Measurements from ENCODE around the gene TNFRSF21. TPM values are rescaled to one million over a fixed set of nuclear protein-coding genes. Genes with fewer than 3 reads are reported as not detected.

The TNFRSF21 gene
- total RNA-seq, 1 experiment from 2014 or later = 19.3 TPM

- peaks cover 7% of the 10 kb centered on the region for H3K9me3 Mint-ChIP-seq (ENCODE audit: unreplicated experiment)
- H3K27ac Mint-ChIP-seq (ENCODE audit: low read depth, unreplicated experiment) = no peak overlapping the region
- DNase-seq (ENCODE audit: unreplicated experiment) = no peak
- intact Hi-C loops (cut with micrococcal nuclease) = no loop called here
- no peak for TF ChIP-seq CTCF (IDR thresholded peaks at IDR 0.05; ENCODE audit: unreplicated experiment)
- H3K4me1 Mint-ChIP-seq (ENCODE audit: insufficient read depth, unreplicated experiment) = peaks cover 45% of the 10 kb centered on the region
- H3K27me3 Mint-ChIP-seq (ENCODE audit: insufficient read depth, unreplicated experiment) = no peaks in the 10 kb centered on the region
- BruUV-seq (replicated peaks) = no TSS peak
- no peak overlapping the region for H3K4me3 Mint-ChIP-seq (ENCODE audit: unreplicated experiment)
- ChIA-PET CTCF (interaction anchor here (0.6 to 1.3 kb wide), 5 partner anchors 10 to 109 kb away, joined by 3 to 4 read pairs (median 3); no protein-coding TSS in a partner anchor), POLR2A (interaction anchor here (0.6 to 4.2 kb wide), 9 partner anchors 9 to 106 kb away, joined by 3 to 19 read pairs (median 3); partner anchors contain the start of gene TNFRSF21)
- H3K36me3 Mint-ChIP-seq (ENCODE audit: insufficient read depth, unreplicated experiment) = no peaks in the 10 kb centered on the region
These were observed 106.3 kb downstream of the TNFRSF21 start for GRCh38 chr6:47203266-47203937.

GRCh38 chr6:47202644-47203205, 107.0 kb downstream of the TNFRSF21 start:
- H3K36me3 Mint-ChIP-seq (ENCODE audit: insufficient read depth, unreplicated experiment) = no peaks in the 10 kb centered on the region
- no peak overlapping the region for H3K4me3 Mint-ChIP-seq (ENCODE audit: unreplicated experiment)
- DNase-seq (ENCODE audit: unreplicated experiment) = no peak
- no TSS peak for BruUV-seq (replicated peaks)
- CTCF ChIA-PET = interaction anchor here (0.9 to 1.4 kb wide), 4 partner anchors 86 to 108 kb away, joined by 3 read pairs; no protein-coding TSS in a partner anchor
- H3K27me3 Mint-ChIP-seq (ENCODE audit: insufficient read depth, unreplicated experiment) = no peaks in the 10 kb centered on the region
- H3K27ac Mint-ChIP-seq (ENCODE audit: low read depth, unreplicated experiment) = no peak overlapping the region
- intact Hi-C loops (cut with micrococcal nuclease) = no loop called here
- peaks cover 7% of the 10 kb centered on the region for H3K9me3 Mint-ChIP-seq (ENCODE audit: unreplicated experiment)
- TF ChIP-seq CTCF (IDR thresholded peaks at IDR 0.05; ENCODE audit: unreplicated experiment) = no peak
- POLR2A ChIA-PET = interaction anchor here (0.9 to 4.2 kb wide), 6 partner anchors 9 to 107 kb away, joined by 3 to 19 read pairs (median 3); partner anchors contain the start of gene TNFRSF21
- peaks cover 45% of the 10 kb centered on the region for H3K4me1 Mint-ChIP-seq (ENCODE audit: insufficient read depth, unreplicated experiment)

- Mint-ChIP-seq H3K27ac (ENCODE audit: low read depth, unreplicated experiment) (no peak overlapping the region), H3K9me3 (ENCODE audit: unreplicated experiment) (peaks cover 7% of the 10 kb centered on the region), H3K36me3 (ENCODE audit: insufficient read depth, unreplicated experiment) (no peaks in the 10 kb centered on the region), H3K4me1 (ENCODE audit: insufficient read depth, unreplicated experiment) (peaks cover 39% of the 10 kb centered on the region), H3K4me3 (ENCODE audit: unreplicated experiment) (no peak overlapping the region), H3K27me3 (ENCODE audit: insufficient read depth, unreplicated experiment) (no peaks in the 10 kb centered on the region)
- no peak for TF ChIP-seq CTCF (IDR thresholded peaks at IDR 0.05; ENCODE audit: unreplicated experiment)
- intact Hi-C loops (cut with micrococcal nuclease) = no loop called here
- BruUV-seq (replicated peaks) = no TSS peak
- no peak for DNase-seq (ENCODE audit: unreplicated experiment)
- POLR2A ChIA-PET = interaction anchor here (0.6 to 4.2 kb wide), 14 partner anchors 11 to 695 kb away, joined by 3 to 19 read pairs (median 4); no protein-coding TSS in a partner anchor
- CTCF ChIA-PET = interaction anchor here (0.6 to 1.6 kb wide), 3 partner anchors 64 to 109 kb away, joined by 3 to 5 read pairs (median 3); no protein-coding TSS in a partner anchor
These were observed 109.0 kb downstream of the TNFRSF21 start for GRCh38 chr6:47200536-47201334.
